ENCODE data around the gene TROAP. TPM values are rescaled to one million over a fixed set of nuclear protein-coding genes. Genes with fewer than 3 reads are reported as not detected.
"Not testable (repeated sequence)": the region's sequence is repeated elsewhere in the genome, so short reads cannot be mapped to it uniquely, and the experiment has no call there.

The TROAP gene
- total RNA-seq, 1 donor from 2014 or later, result 11.7 TPM

- TF ChIP-seq CTCF (IDR thresholded peaks at IDR 0.05; ENCODE audit: partially characterized antibody, unreplicated experiment), result no peak
- peaks cover 32% of the 10 kb centered on the region for H3K27me3 Mint-ChIP-seq (ENCODE audit: unreplicated experiment)
- H3K9me3 Mint-ChIP-seq (ENCODE audit: unreplicated experiment), result peaks cover 8% of the 10 kb centered on the region
- no peak overlapping the region for H3K27ac Mint-ChIP-seq (ENCODE audit: unreplicated experiment)
- H3K36me3 Mint-ChIP-seq (ENCODE audit: unreplicated experiment), result no peaks in the 10 kb centered on the region
- H3K4me3 Mint-ChIP-seq (ENCODE audit: unreplicated experiment), result peak overlapping the region; percentile 74
- H3K4me1 Mint-ChIP-seq (ENCODE audit: low read depth, unreplicated experiment), result peaks cover 10% of the 10 kb centered on the region
- no peak for DNase-seq
Observed at GRCh38 chr12:49332891-49333371, 9.9 kb downstream of the TROAP start.

- Mint-ChIP-seq H3K27me3 (ENCODE audit: unreplicated experiment) (peaks cover 37% of the 10 kb centered on the region), H3K4me1 (ENCODE audit: low read depth, unreplicated experiment) (peaks cover 16% of the 10 kb centered on the region), H3K9me3 (ENCODE audit: unreplicated experiment) (peaks cover 11% of the 10 kb centered on the region)
- H3K4me3 Mint-ChIP-seq (ENCODE audit: unreplicated experiment); DNase-seq; H3K27ac Mint-ChIP-seq (ENCODE audit: unreplicated experiment); H3K36me3 Mint-ChIP-seq (ENCODE audit: unreplicated experiment): not testable (repeated sequence)
Observed at GRCh38 chr12:49333778-49334177, 10.7 kb downstream of the TROAP start.

- no peak for DNase-seq
- Mint-ChIP-seq H3K27me3 (ENCODE audit: unreplicated experiment) (peaks cover 37% of the 10 kb centered on the region), H3K4me3 (ENCODE audit: unreplicated experiment) (peak overlapping the region; percentile 2), H3K36me3 (ENCODE audit: unreplicated experiment) (no peaks in the 10 kb centered on the region), H3K4me1 (ENCODE audit: low read depth, unreplicated experiment) (peaks cover 19% of the 10 kb centered on the region), H3K27ac (ENCODE audit: unreplicated experiment) (no peak overlapping the region), H3K9me3 (ENCODE audit: unreplicated experiment) (peaks cover 11% of the 10 kb centered on the region)
- TF ChIP-seq CTCF (IDR thresholded peaks at IDR 0.05; ENCODE audit: partially characterized antibody, unreplicated experiment), result no peak
Observed at GRCh38 chr12:49334226-49334625, 11.2 kb downstream of the TROAP start.

- no peak for TF ChIP-seq CTCF (IDR thresholded peaks at IDR 0.05; ENCODE audit: partially characterized antibody, unreplicated experiment)
- no peaks in the 10 kb centered on the region for H3K36me3 Mint-ChIP-seq (ENCODE audit: unreplicated experiment)
- H3K4me3 Mint-ChIP-seq (ENCODE audit: unreplicated experiment), result peak overlapping the region; percentile 2
- no peak overlapping the region for H3K27ac Mint-ChIP-seq (ENCODE audit: unreplicated experiment)
- H3K27me3 Mint-ChIP-seq (ENCODE audit: unreplicated experiment), result peaks cover 37% of the 10 kb centered on the region
- peaks cover 11% of the 10 kb centered on the region for H3K9me3 Mint-ChIP-seq (ENCODE audit: unreplicated experiment)
- peaks cover 21% of the 10 kb centered on the region for H3K4me1 Mint-ChIP-seq (ENCODE audit: low read depth, unreplicated experiment)
- DNase-seq, result no peak
Observed at GRCh38 chr12:49334681-49335080, 11.6 kb downstream of the TROAP start.

GRCh38 chr12:49335118-49335954 is 12.3 kb downstream of the TROAP start:
- Mint-ChIP-seq H3K4me1 (ENCODE audit: low read depth, unreplicated experiment) (peaks cover 25% of the 10 kb centered on the region), H3K27ac (ENCODE audit: unreplicated experiment) (no peak overlapping the region), H3K27me3 (ENCODE audit: unreplicated experiment) (peaks cover 41% of the 10 kb centered on the region), H3K9me3 (ENCODE audit: unreplicated experiment) (peaks cover 13% of the 10 kb centered on the region), H3K36me3 (ENCODE audit: unreplicated experiment) (no peaks in the 10 kb centered on the region), H3K4me3 (ENCODE audit: unreplicated experiment) (peak overlapping the region; percentile 67)
- DNase-seq, result no peak
- TF ChIP-seq CTCF (IDR thresholded peaks at IDR 0.05; ENCODE audit: partially characterized antibody, unreplicated experiment), result no peak

Measured in glutamatergic neuron (in vitro differentiated cells).